Activated CD4-positive, alpha-beta T cell treated with anti-CD3 and anti-CD28 coated beads, Interleukin-2, amount 50 U/mL, for 48 hours (primary cell): ENCODE measurements around the gene SUSD5.
"Not testable (repeated sequence)": the region's sequence is repeated elsewhere in the genome, so short reads cannot be mapped to it uniquely, and the experiment has no call there.

Experiments used
- DNase-seq, 2 experiments: peaks; one replicate each; pipeline ENCODE4 v3.0.0-alpha.2; 2020

Gene SUSD5

GRCh38 chr3:33146791-33147445, 71.7 kb downstream of the SUSD5 start:
- DNase-seq: no peak

- no peak for DNase-seq
These were observed 72.6 kb downstream of the SUSD5 start for GRCh38 chr3:33145901-33146580.

DNA sequence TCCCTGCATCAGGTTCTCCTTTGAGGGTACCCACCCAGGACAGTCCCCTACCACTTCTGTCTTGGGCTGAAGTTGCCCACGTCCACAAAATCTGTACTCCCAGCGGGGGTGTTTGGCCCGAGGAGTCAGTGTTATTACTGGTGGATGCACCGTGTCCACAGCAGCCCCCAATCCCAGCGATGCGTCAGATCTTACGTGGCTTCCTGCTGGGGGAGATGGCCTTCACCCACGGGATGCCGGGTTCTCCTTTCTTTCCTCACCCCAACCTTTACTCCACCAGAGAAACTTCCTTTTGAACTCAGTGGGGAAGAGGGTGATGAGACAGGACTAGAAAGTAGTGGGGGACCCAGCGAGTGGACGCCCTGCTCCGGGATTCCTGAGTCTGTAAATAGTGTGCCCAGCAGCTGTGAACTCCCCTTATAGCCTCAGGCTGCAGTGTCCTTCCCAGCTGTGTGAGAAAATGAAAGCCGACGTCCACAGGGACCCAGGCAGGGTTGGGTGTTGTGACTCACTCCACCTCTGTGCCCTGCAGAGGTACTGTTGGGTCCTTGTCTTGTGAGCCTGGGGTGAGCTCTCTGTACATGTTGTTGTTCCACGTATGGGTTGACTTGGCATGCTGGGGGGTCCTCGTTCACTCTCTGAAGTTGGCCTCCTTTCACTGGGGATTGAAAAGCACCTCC, 73.2 kb downstream of the SUSD5 start:
- DNase-seq: no peak

DNA sequence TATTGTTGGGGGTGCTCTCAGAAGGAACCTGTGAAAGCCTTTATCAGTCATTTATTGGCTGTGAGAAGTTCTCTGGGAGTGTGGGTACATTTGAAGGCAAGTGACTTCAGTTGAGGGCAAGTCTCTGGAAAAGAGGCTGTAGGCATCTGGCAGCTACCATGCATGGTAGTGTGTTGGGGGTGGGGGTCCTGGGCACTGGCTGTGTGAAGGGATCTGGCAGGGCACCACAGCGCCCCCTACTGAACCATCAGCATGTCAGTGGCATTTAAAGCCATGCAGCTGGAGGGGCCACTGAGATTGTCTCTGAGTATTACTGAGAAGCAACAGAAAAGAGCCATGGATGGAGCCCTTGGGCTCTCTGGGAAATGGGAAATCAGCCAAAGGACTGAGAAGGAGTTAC, 74.2 kb downstream of the SUSD5 start:
- peak; percentile 42 to 49 for DNase-seq

GRCh38 chr3:33141006-33141405, 77.6 kb downstream of the SUSD5 start:
- DNase-seq: no peak

GRCh38 chr3:33139996-33140395, 78.6 kb downstream of the SUSD5 start:
- no peak for DNase-seq

GRCh38 chr3:33139006-33139623, 79.5 kb downstream of the SUSD5 start:
- DNase-seq: not testable (repeated sequence)

DNA sequence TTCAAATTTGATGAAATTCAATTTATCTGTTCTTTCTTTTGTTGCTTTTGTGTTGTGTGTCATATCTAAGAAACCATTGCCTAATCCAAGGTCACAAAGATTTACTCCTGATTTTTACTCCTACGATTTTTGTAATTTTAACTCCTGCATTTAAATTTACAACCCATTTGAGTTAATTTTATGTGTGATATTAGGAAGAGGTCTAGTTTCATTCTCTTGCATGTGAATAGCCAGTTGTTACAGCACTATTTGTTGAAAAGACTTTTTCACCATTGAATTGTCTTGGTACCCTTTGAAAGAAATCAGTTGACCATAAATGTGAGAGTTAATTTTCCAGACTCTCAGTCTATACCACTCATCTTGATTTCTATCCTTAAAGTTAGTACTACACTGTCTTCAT, 80.9 kb downstream of the SUSD5 start:
- no peak for DNase-seq

GRCh38 chr3:33134026-33134625, 84.5 kb downstream of the SUSD5 start:
- no peak for DNase-seq

DNA sequence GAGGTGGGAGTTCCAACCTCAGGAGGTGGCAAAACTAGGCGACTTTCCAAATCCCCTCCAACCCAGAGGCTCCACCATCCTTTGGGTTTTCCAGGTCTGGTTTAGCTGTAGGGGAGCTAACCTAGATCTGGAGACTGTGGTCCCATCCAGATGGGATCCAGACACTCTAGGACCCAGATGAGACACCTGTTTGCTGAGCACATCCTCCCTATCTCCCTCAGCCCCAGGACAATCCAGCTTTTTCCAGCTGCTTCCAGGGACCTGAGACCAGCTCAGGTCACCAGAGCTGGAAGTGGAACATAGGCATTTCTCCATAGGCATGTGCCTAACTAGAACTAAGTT, 86.6 kb downstream of the SUSD5 start:
- no peak for DNase-seq

DNA sequence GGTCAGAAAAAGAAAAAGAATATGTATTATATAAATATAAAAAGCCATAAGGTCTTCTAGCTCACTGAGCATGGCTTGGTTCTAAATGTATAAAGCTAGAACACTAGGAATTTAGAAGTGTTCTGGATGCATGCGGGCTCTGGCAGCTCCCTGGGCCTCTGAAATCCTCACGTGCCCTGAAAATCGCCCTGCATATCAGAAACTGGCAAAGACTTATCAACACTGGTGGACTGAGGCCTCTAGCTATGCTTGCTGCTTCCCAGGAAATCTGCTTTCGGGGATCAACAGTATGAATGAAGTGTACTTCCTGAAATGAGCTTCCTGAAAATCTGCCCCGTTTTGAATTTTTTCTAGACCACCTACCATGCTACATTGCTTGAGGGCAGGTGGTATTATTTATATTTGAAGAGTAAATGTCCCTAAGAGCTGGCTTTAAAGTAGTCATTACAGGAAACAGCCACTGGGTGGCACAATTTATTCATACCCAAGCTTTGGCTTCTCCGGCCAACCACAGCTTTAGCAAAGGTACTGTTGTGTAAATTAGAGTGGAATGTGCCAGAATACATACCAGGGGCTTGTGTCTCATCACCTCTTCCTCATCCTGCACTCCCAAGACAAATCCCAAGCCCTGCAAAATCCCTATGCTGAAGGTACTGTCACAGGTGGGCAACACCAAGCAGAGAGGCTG, 87.1 kb downstream of the SUSD5 start:
- peak; percentile 9 to 26 for DNase-seq

DNA sequence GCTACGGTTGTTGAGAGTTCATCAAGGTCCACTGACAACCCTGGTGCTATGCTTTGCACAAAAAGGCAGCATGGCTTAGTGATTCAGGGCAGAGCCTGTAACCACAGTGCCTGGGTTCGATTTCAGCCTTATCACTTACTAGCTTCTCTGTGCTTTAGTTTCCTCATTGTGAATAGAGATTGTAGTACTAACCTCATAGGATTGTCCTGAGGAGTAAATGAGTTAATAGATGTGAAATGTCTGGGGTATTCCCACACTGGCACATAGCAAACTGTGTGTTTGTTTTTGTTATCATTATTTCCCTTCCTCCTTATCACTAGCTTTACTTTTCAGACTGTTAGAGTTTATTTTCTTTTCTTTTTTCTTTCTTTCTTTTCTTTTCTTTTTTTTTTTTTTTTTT, 88.5 kb downstream of the SUSD5 start:
- DNase-seq: no peak

- DNase-seq: no peak
These were observed 89.9 kb downstream of the SUSD5 start for GRCh38 chr3:33128706-33129105.

- no peak for DNase-seq
These were observed 92.8 kb downstream of the SUSD5 start for GRCh38 chr3:33125840-33126239.

GRCh38 chr3:33124638-33125037, 94.0 kb downstream of the SUSD5 start:
- DNase-seq: no peak

DNA sequence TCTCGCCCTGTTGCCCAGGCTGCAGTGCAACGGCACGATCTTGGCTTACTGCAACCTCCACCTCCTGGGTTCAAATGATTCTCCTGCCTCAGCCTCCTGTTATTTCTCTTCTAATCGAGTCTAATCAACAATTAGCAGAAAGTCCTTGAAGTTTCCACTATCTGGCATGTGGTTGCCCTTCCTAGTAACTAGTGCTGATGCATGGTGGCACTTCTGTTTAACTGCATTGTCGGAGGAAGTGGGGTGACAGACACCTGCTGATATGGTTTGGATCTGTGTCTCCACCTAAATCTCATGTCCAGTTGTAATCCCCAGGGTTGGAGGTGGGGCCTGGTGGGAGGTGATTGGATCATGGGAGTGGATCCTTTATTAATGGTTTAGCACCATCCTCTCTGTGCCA, 95.6 kb downstream of the SUSD5 start:
- DNase-seq: no peak

DNA sequence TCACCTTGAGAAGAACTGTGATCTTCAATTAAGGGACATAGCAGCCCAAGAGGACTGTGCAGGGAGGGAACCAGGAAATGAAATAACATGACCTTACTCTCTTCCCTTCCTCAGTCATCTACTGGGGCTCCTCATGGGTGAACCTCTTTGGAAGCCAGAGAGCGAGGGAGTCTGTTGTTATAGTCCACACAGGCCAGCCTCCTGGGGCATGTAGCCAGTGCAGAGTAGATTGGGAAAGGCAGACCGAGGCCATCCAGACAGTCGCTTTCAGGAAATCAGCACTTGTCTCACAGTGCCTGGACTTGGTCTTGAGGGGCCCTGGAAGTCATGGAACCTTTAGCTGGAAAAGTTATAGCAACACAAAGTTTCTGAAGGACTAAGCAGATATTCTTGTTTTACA, 98.7 kb downstream of the SUSD5 start:
- no peak for DNase-seq

GRCh38 chr3:33117461-33117860, 101.1 kb downstream of the SUSD5 start:
- no peak for DNase-seq

DNA sequence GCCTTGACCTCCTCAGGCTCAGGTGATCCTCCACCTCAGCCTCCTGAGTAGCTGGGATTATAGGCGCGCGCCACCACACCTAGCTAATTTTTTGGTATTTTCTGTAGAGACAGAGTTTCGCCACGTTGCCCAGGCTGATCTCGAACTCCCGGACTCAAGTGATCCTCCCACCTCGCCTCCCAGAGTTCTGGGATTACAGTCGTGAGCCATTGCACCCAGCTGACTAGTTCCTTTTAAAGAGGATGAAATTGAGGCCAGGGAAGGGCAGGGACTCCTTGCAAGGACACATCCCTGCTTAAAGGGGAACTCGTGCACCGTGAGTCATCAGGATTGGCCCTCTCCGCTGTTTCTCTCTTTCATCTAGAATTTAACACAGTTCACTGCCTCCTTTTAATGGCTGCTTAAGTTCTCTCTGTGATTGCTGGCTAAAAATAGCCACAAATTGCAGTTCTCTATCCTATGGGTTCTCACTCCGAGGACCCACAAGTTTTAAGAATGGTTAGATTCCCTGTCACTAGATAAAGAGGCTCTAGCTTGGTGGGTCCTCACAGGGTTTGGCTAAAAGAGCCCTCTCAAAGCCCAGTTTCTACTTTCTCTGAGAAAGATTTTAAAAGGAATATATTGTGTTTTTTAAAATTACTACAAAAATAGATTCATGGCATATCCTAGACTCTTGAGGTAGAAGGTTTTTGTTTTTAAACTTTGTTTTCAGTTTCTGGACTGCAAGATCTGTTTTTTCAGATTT, 103.4 kb downstream of the SUSD5 start:
- DNase-seq: no peak

DNA sequence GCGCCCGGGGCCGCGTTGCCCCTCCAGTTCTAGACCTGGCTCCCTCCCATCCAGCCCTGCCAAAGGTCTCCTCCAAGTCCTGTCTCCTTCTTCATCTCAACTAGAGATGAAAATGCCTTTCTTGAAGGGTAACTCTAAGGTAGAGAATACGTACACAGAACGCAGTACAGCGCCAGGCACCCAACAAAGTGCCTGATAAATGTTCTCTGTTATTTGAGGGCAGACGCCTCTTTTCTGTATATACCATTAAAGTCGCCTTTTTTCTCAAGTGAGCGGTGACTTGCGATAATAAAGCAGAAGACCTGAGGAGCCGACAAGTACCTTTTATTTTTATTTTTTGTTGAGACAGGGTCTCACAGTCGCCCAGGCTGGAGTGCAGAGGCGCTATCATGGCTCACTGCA, 104.0 kb downstream of the SUSD5 start:
- DNase-seq: no peak

GRCh38 chr3:33113772-33114621, 104.6 kb downstream of the SUSD5 start, which contains the start of gene CRTAP:
CRTAP (plus strand) TSS chr3:33114014; CDS start chr3:33114078, 64 bp downstream.
- peak; percentile 91 for DNase-seq
